Left hindlimb (tissue), 1 donor: ENCODE measurements around the gene AQP1.

Source experiments
- DNase-seq: peaks from one replicate; pipeline ENCODE4 v3.0.0-alpha.2; 2018

The AQP1 gene

GRCh38 chr7:30907527-30908267, 4.0 kb upstream of the AQP1 start:
- DNase-seq: no peak

DNA sequence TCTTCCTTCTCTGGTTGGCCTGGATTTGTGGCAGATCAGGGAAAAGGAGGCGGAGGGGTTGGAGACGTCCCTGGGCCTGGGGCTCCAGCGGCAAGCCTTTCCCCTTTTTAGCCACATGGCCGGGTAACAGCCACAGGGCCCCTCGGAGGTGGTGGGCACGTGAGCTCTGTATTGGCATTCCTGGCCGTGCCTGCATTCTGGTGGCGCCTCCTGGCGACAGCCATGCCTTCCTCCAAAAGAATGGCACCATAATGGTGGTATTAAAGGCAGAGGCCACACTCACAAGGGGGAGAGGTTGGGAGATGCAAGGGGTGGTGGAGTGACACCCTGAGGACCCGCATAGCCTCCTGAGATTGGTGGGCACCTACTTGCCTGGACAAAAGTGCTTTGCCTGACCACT, 3.0 kb upstream of the AQP1 start:
- no peak for DNase-seq

- no peak for DNase-seq
These were observed 2.2 kb upstream of the AQP1 start for GRCh38 chr7:30909431-30909830.

GRCh38 chr7:30910411-30911073, 1.1 kb upstream of the AQP1 start:
- no peak for DNase-seq

DNA sequence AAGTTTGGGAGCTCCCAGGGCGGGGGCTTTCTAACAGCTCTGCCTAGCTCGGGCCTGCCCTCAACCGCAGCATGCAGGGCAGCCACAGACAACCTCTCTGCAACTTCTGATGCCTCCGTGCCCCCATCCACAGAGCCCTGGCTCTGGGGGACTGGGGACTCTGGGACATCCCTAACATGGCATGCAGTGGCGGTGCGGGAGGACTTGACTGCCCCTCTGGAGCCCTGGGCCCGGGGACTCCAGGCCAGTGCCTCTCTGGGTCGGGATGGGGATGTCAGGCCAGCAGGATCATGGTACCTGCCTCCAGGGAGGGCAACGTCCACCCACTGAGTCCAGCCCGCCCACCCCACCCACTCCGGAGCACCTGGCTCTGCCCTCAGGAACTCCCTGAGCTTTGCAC, 520 bp upstream of the AQP1 start:
- no peak for DNase-seq

DNA sequence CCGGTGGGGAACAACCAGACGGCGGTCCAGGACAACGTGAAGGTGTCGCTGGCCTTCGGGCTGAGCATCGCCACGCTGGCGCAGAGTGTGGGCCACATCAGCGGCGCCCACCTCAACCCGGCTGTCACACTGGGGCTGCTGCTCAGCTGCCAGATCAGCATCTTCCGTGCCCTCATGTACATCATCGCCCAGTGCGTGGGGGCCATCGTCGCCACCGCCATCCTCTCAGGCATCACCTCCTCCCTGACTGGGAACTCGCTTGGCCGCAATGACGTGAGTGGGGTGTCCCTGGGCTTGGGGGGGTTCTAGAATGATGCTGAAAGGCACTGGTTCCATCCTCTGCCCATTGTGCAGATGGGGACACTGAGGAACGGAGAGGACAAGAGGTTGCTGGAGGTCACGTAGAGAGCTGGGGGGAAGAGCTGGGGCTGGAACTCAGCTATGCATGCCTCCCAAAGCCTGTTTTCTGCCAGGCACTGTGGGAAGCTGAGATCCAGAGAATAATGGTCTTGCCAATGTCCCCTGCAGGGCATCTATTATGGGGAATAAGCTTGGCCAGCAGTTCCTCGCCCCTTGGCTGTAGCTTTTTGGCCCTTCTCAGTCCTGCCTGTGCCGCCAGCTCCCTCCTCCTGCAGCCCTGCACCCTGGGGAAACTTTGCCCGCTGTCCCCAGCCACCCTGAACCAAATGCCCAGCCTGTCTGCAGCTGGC, 523 bp downstream of the AQP1 start:
- no peak for DNase-seq

GRCh38 chr7:30912731-30912985, 1.0 kb downstream of the AQP1 start:
- no peak for DNase-seq

DNA sequence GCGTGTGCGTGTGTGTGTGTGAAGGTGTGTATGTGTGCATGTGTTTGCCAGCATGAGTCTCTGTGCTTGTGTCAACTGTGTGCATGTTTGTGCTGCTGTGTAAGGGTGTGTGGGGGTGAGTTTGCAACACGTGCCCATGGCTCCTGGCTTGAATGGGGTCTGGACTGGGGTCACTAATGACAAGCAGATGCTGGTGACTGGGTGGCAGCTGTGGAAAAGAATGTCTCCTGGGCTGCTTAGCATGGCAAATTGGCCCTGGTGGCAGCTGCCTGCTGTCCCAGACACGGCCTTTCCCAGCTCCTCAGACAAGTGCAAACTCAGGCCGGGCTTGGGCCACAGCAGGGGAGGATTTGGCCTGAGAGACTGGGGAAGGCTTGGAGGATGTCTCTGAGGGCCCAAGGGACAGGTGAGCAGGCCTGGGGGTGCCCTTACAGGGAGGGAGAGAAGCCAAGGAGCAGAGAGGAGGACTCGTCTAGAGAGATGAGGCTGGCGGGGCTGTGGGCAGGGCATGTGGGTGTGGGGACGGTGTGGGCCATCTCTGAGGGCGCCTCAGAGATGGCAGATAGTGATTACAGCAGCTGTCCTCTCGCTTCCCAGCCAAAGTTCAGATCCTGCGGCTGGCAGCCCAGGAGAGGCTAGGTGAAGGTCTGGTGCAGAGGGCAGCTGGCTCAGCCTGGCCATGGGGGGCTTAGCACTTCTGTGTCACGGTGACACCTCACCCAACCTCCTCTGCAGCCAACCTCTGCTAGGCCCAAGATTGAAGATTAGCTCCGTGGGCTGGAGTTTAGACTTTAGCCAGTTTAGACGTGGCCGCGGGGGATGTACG, 1.5 kb downstream of the AQP1 start:
- DNase-seq: no peak

DNA sequence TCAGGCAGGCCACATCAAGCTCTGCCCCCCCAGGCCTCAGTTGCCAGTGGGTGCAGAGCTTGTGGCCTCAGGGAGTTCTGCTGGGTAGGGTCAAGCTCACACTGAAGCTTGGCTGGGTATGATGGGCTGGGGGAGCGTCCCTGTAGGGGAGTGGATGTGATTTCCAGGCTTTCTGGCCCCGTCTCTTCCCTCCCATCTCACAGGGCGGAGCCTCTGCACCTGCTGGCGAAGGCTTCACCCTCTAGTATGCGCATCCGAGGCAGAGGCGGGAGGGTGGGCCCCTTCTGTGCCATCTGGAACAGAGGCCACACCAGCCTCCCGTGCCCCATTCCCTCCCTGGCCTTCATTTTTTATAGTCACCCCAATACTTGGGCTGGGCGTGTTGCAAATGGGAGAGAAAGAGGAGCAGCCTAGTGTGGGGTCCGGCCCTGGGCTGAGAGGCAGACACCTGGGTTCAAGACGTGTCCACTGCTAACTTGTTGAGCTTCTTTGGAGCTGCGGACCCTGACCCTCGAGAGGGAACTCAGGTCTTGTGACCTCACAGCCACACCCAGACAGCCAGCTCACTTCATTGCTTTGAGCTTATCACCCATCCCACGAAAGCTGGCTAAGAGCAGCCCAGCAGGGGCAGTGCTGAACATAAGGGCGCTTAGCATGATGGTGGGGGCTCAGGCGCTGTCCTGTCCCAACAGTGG, 2.3 kb downstream of the AQP1 start:
- DNase-seq: no peak

- no peak for DNase-seq
These were observed 2.9 kb downstream of the AQP1 start for GRCh38 chr7:30914596-30914995.

- DNase-seq: no peak
These were observed 3.5 kb downstream of the AQP1 start for GRCh38 chr7:30915005-30915601.

DNA sequence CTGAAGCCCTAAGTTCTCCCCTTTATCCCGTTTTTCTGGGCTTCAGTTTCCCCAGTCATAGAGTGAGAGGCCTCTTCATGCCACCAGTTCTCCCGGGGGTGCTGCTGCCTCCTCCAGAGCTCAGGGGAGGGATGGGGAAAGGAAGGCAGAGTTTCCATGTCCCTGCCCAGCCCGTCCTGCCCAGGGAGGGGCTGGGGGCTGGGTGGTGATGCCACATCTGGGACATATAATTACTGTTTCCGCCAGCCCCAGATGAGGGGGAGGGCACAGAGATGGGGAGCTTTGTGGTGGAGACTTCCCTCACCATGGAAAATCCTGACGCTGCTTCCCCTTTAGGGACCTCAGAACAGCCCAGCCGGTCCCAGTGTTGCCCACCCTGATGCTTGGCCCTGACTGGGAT, 4.1 kb downstream of the AQP1 start:
- peak; percentile 69 for DNase-seq

DNA sequence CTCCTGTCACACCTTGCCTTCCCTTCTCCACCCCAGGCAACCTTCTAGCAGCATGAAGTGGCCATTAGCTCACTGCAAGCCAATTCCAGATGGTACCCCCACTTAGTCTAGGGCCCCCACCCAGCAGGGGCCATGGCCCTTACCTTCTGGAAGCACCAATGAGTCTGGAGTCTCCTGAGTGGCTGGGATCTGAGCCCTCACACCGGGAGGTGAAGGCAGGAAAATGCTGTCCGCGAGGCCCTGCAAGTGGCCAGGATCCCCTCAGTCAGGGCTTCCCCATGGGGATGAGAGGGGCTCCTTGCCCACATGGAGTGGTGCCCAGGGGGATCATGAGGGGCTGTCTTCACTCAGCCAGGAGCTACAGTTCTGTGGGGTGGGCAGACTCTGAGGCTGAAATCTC, 4.6 kb downstream of the AQP1 start:
- DNase-seq: no peak

- no peak for DNase-seq
These were observed 5.1 kb downstream of the AQP1 start for GRCh38 chr7:30916767-30917166.

DNA sequence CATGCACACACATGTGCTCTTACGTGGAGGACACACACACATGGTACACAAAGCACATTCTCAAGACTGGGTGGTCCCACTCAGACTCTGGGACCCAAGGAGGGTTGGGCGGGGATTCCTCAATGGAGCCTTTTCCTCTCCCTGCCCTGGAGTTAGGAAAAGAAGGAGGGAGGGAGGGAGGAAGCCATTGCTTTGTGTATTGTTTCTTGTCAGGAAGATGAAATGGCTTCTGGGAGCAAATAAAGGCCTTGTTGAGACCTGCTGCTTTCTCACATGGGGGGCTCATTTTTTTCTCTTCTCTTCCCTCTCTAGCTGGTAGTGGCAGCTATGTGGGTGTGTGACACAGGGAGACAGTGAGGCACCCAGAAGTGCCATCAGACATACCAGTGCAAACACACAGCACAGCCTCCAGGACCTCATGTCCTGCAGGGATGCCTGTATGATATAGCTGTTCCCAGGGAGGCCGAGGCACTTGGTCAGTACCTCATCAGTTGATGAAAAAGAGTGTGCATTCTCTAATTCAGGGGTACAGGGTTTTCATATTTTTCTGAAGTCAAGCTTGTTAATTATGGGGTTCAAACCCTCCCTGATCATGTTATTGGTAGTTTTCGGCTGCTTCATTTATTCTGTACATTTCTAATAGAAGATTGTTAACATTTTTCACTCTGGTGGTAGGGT, 5.7 kb downstream of the AQP1 start:
- no peak for DNase-seq

- DNase-seq: peak; percentile 24
These were observed 7.0 kb downstream of the AQP1 start for GRCh38 chr7:30918676-30919075.

DNA sequence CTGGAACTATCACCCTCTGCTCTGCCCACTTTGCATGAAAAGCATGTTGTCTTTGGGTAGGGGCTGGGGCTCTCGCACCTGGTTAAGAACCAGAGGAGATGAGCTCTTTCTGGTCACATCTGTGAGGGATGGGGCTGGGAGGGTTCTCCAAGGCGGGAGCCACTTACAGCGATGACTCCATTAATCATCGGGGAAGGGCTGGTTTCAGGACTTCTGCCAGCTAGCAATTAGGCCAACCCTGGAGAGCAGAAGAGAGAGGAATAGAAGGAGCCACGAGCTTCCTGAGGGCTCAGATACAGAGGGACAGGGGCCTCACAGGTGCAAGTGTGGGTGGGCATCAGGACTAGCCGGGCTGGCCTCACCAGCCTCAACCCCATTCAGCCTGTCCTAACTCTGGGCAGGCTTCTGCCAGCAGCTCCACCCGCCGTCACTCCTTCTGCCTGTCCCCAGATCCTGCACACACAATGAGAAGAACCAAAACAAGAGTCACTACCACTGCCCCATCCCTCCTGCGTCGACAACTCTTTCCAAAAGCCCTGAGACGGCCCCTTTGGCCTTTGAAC, 8.4 kb downstream of the AQP1 start:
- DNase-seq: peak; percentile 25

DNA sequence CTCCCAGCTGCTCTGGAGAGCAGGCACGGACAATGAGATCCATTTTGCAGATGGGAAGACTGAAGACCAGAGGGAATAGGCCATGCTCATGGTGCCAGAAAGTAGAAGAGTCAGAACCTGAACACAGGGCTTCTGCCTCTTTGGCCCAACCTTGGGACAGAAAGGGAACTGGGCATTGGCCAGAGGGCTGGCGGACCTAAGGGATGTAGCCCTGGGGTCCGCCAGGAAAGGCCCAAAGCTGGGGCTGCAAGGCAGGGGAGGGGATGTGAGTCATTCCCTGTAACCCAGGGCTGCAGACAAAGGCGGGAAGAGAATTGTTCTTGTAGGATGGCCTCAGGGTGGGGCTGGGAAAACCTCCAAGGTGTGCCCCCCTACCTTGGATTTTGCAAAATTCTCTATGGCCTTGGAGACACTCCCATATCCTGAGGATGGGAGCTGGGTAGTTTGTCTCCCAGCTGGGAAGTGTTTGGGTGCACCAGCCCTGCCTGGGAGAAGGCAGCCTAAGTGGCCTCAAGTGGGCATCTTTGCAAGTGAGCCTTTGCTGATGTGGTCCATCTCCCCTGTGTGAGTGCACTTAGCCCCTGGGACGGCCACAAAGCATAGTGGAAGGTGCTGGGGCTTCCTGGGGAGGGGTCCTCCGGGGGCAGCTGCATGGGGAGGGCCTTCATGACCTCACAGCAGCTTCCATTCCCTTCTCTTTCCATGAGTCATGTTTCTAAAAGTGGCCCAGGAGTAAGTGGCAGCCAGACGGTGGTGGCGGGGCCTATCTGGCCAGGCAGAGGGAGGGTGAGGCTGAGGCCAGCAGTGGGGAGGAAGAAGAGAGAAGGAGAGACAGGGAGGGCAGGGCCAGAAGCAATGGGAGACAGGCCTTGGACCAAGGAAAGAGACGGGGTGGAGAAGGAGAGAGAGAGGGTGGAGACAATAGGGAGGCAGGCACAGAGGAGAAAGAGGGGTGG, 9.2 kb downstream of the AQP1 start:
- peak; percentile 70 for DNase-seq

- DNase-seq: peak; percentile 18
These were observed 10.1 kb downstream of the AQP1 start for GRCh38 chr7:30921540-30922401.
